Dermis microvascular lymphatic vessel endothelial cell (primary cell): Measurements from ENCODE around the gene BHLHA9. TPM values are rescaled to one million over a fixed set of nuclear protein-coding genes. Genes with fewer than 3 reads are reported as not detected.
"Not testable (repeated sequence)": the region's sequence is repeated elsewhere in the genome, so short reads cannot be mapped to it uniquely, and the experiment has no call there.

Experiments used
- DNase-seq, 2 donors: peaks; one replicate each; pipeline versions ENCODE4 v3.0.0 to v3.0.0-alpha.2; 2010; ENCODE audit warnings: low read depth in 2 of 2
- total RNA-seq: library from RNA; depleted of rRNA; stranded (reverse); fragments of >200 nt; gene quantifications from 2 replicates; pipeline ENCODE4 v1.2.1, GENCODE V29; 2014

Gene BHLHA9
- total RNA-seq, 1 donor from 2014 or later, result not detected

DNA sequence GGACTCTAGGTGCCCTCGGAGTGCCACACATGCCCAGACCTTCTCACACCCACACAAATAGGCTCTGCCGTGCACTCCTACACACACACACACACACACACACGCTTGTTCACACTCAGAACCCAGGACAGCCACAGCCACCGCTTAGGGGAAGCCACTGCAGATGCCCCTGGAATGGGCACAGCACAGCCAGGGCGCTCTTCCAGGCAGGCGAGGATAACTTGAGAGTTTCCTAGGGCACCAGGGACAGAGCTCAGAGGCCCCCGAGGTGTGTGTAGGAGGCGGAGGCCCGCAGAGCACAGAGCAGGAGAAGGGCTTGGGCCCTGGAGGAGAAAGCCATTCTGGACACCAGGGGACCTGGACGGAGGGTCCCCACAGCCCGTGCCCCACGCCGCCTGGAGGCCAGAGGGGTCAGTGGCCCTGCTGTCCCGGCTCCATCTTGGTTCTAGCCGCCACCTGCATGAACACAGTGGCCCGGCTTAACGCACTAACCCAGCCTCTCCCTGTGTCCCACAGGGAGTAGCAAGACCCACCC lies 30.2 kb downstream of the BHLHA9 start:
- no peak for DNase-seq

DNA sequence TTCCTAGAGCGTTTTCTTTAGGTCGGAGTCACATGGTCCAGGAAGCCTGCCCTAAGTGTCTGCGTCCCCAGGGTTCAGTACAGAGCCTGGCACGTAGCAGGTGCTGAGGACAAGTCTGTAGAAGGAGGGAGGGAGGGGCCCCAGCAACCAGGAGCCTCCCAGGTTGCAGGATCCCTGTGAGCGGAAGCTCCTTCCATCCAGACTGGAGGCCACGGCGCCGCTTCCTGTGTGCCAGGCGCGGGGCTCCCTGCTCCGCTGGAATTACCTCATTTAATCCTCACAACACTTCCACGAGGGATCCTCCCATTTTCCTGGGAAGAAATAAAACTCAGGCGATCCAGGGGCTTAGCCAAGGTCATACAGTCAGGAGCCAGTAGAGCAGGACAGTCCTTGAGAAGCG lies 31.3 kb downstream of the BHLHA9 start:
- DNase-seq, result no peak

DNA sequence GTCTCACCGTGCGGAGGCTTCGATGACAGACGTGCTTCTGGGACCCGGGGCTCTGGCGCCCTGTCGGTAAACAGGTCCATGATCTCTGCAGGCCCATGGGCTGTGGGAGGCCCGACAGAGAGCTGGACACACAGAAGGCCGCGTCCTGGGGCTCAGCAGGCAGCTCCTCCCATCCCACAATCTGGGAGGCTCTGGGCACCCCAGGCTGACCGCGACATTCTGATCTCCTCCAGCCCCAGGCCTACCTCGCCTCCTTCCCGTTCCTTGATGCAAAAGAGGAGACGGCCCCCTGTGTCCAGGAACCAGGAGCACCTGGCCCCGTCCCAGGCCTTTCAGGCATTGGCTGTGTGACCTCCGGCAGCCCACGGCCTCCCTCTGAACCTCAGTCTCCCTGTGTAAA lies 32.5 kb downstream of the BHLHA9 start:
- DNase-seq, result no peak

DNA sequence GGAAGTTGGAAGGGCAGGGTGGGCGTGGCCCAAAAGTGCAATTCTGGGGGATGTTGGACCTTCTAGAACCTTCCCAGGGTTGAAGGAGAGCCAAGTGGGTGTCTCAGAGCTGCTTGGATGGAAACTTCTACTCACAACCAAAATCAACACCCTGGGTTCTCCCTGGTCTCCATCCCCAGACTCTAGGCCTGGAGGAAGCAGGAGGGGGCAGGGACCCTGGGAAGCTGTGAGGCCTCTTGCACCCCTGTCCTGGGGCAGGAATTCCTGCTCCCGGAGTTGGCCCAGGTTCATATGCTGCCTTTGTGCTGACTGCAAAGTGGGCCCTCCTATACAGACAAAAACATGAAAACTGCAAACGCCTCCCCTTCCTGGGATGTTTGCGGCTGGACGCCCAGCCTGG lies 34.3 kb downstream of the BHLHA9 start:
- DNase-seq, result no peak

DNA sequence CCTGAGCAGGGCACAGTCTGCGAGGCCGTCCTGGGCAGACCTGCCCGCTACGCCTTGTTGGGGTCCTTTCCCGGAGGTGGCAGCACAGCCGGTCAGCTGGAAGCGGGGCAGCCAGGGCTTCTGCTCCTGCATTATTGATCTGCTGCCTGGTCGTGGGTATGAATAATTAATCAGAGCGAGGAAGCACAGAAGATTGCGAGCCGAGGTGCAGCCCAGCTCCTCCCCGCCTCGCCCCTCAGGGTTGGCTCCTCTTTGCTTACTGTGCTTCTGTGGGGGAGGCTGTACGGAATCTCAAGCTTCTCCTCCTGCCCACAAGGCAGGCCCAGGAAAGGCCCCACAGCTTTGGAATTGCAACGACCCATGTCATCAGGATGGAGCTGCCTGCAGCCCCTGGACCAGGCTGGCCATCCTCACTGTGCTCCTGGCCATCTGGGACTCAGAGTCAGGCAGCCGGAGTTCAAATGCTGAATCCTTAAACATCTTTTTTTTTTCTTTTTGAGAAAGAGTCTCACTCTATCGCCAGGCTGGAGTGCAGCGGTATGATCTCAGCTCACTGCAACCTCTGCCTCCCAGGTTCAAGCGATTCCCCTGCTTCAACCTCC lies 34.8 kb downstream of the BHLHA9 start:
- no peak for DNase-seq

DNA sequence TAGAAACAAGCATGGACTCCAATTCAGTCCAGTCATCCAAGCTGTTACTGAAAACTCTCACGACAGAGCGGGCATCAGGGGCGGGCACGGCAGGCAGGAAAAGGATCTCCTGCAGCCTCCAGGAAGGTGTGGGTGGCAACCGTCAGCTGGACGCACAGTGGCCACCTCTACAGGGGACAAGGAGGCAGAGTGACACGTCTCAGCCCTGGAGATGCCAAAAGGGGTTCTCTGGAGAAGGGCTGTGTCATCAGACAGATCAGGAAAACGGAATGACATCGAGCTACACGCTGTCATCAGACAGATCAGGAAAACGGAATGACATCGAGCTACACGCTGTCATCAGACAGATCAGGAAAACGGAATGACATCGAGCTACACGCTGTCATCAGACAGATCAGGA lies 37.6 kb downstream of the BHLHA9 start:
- DNase-seq, result not testable (repeated sequence)

DNA sequence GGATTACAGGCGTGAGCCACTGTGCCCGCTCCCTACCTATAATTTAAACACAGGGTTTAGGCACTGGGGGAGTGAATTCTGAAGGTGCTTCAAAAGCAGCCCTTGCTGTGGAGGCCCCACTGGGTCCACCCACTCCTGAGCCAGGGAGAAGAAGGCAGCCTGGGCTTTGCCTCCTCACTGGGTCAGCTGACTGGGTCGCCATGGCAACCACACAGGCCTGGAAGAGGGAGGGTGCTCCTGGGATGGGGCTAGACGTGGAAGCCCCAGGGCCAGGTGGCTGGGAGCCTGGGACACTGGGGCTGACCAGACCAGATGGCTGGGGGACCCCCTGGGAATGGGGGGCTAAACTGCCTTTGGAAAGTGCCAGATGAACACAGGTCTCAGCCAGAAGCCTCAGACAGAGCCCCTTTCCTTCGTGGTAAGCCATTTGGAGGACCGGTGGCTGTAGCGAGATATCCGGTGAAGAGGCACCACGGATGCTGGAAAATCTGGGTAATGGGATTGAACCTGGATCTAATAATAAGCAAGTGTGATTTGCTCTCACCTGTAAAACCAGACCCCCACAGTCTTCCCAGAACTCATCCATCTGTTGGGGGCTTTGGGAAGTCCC lies 42.1 kb downstream of the BHLHA9 start:
- no peak for DNase-seq

DNA sequence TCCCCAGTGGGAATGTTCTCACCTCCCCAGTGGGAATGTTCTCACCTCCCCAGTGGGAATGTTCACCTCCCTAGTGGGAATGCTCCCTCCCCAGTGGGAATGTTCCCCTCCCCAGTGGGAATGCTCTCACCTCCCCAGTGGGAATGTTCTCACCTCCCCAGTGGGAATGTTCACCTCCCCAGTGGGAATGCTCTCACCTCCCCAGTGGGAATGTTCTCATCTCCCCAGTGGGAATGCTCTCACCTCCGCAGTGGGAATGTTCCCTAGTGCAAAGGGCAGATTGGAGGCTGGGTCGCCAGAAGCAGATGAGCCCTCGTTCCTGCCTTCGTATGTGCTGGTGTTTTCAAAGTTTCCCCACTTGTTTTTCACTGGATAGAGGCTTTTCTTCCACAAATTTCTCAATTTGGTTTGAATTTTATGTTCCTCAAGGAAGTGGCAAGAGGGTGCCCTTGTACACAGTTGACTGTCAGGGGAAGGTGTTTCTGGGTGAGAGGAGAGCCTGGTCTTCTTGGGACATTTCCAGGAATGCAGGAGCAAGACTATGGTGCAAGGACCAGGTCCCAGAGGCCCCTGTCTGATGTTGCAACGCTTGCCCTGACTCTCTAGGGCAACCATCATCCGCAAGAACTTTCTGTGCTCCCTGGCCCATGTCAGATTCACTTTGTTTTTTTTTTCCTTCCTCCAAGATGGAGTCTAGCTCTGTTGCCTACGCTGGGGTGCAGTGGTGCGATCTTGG lies 43.2 kb downstream of the BHLHA9 start:
- no peak for DNase-seq

DNA sequence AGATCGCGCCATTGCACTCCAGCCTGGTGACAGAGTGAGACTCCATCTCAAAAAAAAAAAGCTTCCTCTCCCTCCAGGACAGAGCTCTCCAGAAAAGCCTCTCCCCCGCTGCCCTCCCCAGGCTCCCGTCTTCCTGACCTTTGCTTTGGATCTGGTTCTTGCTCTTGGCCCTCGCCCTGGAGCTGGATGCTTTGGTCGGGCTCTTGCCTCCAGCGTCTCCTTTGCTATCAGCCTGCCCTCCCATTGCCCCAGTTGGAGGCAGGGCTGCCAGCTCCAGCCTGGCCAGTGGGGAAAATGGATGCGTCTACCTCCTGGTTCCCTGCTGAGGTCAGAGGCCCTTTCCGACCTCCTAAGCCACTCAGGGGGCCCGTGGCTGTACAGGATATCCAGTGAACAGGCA lies 45.2 kb downstream of the BHLHA9 start:
- DNase-seq, result no peak

DNA sequence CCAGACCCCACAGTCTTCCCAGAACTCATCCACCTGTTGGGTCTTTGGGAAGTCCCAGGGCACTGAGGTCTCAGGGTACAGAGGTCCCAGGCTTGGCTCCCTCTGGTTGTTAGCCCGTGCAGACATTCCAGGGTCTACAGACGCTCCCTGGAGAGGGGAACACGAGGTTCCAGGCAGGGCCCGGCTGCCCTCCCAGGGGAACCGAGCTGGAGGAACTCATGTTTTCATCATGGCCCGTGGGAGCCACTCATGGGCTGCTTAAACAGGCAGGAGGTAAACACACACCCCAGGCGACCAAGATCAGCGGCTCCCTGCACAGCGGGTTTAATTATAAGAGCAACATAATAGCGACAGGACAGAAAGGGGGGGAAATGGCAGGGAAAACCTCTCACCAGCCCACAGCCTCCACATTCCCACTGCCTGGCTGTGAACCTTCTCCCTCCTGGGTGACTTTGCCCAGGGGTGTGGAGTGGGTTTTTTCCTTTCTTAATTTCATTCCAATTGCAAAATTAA lies 45.7 kb downstream of the BHLHA9 start:
- no peak for DNase-seq

Other genes with a start within 250 kb of the BHLHA9 start
- 30.2 and 34.7 TPM in 2 replicates for gene ABR, start 90.5 kb upstream of the BHLHA9 start, total RNA-seq
- gene TRARG1, start 9.2 kb downstream of the BHLHA9 start, total RNA-seq, result not detected in 2 replicates
- gene YWHAE, start 129.8 kb downstream of the BHLHA9 start, total RNA-seq, result 390 and 392 TPM in 2 replicates
- 104 and 115 TPM in 2 replicates for gene CRK, start 185.8 kb downstream of the BHLHA9 start, total RNA-seq
- gene MYO1C, start 222.2 kb downstream of the BHLHA9 start, total RNA-seq, result 171 and 184 TPM in 2 replicates
- 49.6 and 72.1 TPM in 2 replicates for gene INPP5K, start 246.2 kb downstream of the BHLHA9 start, total RNA-seq